Calu3 (cell line): ENCODE results near the gene PREP. TPM values are rescaled to one million over a fixed set of nuclear protein-coding genes. Genes with fewer than 3 reads are reported as not detected.

Experiments used
- BruUV-seq: library from RNA; stranded (reverse); fragments of 400-500 nt; replicated peaks from 2 replicates; lab custom pipeline; 2021; lab: Mats Ljungman, UMichigan
- CTCF ChIA-PET: fragments of 300-600 bp; sonication (Branson Sonifier 250); formaldehyde crosslinking; loops from one replicate; lab custom pipeline; 2022; ENCODE audit warnings: antibody characterized with exemption; lab: Charles Lee
- DNase-seq: peaks from one replicate; pipeline ENCODE4 v3.0.0; 2022
- H3K27ac Mint-ChIP-seq: one replicate; pipeline ENCODE4 v1.8.0; 2022; ENCODE audit warnings: mixed read lengths; ENCODE audit not compliant: unreplicated experiment
- H3K27me3 Mint-ChIP-seq: one replicate; pipeline ENCODE4 v1.8.0; 2022; ENCODE audit warnings: mixed read lengths; ENCODE audit not compliant: unreplicated experiment
- H3K36me3 Mint-ChIP-seq: one replicate; pipeline ENCODE4 v1.8.0; 2022; ENCODE audit warnings: mild to moderate bottlenecking, moderate library complexity, mixed read lengths; ENCODE audit not compliant: insufficient read depth, unreplicated experiment
- H3K4me1 Mint-ChIP-seq: one replicate; pipeline ENCODE4 v1.8.0; 2022; ENCODE audit warnings: mild to moderate bottlenecking, low read depth, mixed read lengths; ENCODE audit not compliant: unreplicated experiment
- H3K4me3 Mint-ChIP-seq: one replicate; pipeline ENCODE4 v1.8.0; 2022; ENCODE audit warnings: mild to moderate bottlenecking, low read depth, moderate library complexity, mixed read lengths; ENCODE audit not compliant: unreplicated experiment
- H3K9me3 Mint-ChIP-seq: one replicate; pipeline ENCODE4 v1.8.0; 2022; ENCODE audit warnings: low read depth, mixed read lengths; ENCODE audit not compliant: unreplicated experiment
- intact Hi-C: fragments of 100-400 bp; cut with micrococcal nuclease; formaldehyde crosslinking; loops from one replicate; pipeline ENCODE4 v1.10.0; 2022; ENCODE audit not compliant: unreplicated experiment
- total RNA-seq: library from RNA; stranded (reverse); gene quantifications from 2 replicates; pipeline ENCODE4 v1.2.3, GENCODE V29; 2022
- TF ChIP-seq, protein P1 (sequence below): fragments of 200-600 bp; IDR thresholded peaks from one replicate; pipeline ENCODE4 v1.8.0; 2022; ENCODE audit warnings: antibody characterized with exemption; ENCODE audit not compliant: unreplicated experiment

PREP gene
- total RNA-seq, 1 experiment from 2014 or later: 70.4 TPM

DNA sequence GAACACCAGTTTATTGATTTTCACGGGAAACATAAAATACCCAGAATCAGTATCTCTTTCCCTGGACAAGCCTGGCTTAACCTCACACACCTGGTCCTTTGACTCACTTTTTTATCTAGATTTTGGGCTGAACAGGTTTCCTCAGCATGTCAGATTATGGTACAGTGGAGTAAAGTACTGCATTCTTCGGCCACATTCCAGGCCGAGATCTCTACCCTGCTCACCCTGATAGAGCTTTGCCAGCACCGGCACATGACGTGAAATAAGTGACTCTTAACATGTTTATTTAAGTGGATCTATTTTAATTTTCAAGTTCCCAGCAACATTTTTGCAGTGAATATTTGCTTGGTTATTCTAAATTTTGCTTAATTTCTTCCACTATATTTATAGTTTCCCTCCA is 144.1 kb downstream of the PREP start:
- no peaks in the 10 kb centered on the region for H3K27me3 Mint-ChIP-seq
- peaks cover 5% of the 10 kb centered on the region for H3K9me3 Mint-ChIP-seq
- CTCF ChIA-PET: no interaction called here
- no TSS peak for BruUV-seq
- intact Hi-C loops: no loop called here
- no peak overlapping the region for H3K4me3 Mint-ChIP-seq
- H3K36me3 Mint-ChIP-seq: no peaks in the 10 kb centered on the region
- no peak overlapping the region for H3K27ac Mint-ChIP-seq
- DNase-seq: peak; percentile 22
- TF ChIP-seq, protein P1, sequence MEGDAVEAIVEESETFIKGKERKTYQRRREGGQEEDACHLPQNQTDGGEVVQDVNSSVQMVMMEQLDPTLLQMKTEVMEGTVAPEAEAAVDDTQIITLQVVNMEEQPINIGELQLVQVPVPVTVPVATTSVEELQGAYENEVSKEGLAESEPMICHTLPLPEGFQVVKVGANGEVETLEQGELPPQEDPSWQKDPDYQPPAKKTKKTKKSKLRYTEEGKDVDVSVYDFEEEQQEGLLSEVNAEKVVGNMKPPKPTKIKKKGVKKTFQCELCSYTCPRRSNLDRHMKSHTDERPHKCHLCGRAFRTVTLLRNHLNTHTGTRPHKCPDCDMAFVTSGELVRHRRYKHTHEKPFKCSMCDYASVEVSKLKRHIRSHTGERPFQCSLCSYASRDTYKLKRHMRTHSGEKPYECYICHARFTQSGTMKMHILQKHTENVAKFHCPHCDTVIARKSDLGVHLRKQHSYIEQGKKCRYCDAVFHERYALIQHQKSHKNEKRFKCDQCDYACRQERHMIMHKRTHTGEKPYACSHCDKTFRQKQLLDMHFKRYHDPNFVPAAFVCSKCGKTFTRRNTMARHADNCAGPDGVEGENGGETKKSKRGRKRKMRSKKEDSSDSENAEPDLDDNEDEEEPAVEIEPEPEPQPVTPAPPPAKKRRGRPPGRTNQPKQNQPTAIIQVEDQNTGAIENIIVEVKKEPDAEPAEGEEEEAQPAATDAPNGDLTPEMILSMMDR: no peak
- peaks cover 36% of the 10 kb centered on the region for H3K4me1 Mint-ChIP-seq

DNA sequence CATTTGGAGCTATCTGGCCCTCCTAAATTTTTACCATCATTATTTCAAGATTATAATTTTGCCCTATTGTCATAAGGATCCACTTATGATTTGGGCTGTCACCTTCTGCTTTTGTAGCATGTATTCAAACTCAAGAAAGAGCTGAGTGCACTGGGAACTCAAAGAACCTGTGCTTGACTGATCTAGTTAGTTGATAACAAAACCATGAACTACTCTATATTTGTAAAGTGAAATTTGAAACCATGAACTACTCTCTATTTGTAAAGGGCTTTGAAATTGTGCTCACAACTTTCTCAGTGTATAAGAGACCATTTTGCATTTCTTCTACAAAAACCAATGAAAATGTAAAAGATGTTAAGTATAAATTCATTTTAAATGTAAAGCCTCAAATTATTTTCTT is 145.5 kb downstream of the PREP start:
- TF ChIP-seq, protein P1: no peak
- no TSS peak for BruUV-seq
- no peaks in the 10 kb centered on the region for H3K36me3 Mint-ChIP-seq
- intact Hi-C loops: no loop called here
- no peak overlapping the region for H3K4me3 Mint-ChIP-seq
- H3K27me3 Mint-ChIP-seq: no peaks in the 10 kb centered on the region
- no peak for DNase-seq
- H3K9me3 Mint-ChIP-seq: peaks cover 5% of the 10 kb centered on the region
- H3K27ac Mint-ChIP-seq: no peak overlapping the region
- CTCF ChIA-PET: no interaction called here
- H3K4me1 Mint-ChIP-seq: peaks cover 34% of the 10 kb centered on the region

DNA sequence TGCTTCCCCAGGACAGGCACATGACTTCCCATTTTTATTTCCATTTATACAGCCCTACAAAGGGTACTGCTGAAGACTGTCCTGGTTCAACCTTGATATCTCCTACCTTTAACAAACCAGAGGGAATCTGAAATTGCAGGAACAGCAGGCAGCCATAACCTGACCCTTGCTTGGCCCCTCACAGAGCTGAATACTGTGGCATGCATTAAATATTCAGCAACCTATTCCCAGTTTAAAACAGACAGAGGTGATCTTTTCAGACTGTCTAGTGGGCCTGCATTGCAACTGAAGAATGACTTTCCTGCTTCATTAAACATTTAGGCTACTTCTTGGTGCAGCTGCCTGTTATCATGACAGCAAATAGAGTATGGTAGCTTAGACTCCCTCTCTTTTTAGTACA is 146.3 kb downstream of the PREP start:
- CTCF ChIA-PET: no interaction called here
- H3K4me1 Mint-ChIP-seq: peaks cover 34% of the 10 kb centered on the region
- no peaks in the 10 kb centered on the region for H3K27me3 Mint-ChIP-seq
- H3K9me3 Mint-ChIP-seq: peaks cover 5% of the 10 kb centered on the region
- H3K4me3 Mint-ChIP-seq: no peak overlapping the region
- no peak overlapping the region for H3K27ac Mint-ChIP-seq
- no peaks in the 10 kb centered on the region for H3K36me3 Mint-ChIP-seq
- no peak for DNase-seq
- intact Hi-C loops: no loop called here
- no TSS peak for BruUV-seq
- TF ChIP-seq, protein P1: no peak

DNA sequence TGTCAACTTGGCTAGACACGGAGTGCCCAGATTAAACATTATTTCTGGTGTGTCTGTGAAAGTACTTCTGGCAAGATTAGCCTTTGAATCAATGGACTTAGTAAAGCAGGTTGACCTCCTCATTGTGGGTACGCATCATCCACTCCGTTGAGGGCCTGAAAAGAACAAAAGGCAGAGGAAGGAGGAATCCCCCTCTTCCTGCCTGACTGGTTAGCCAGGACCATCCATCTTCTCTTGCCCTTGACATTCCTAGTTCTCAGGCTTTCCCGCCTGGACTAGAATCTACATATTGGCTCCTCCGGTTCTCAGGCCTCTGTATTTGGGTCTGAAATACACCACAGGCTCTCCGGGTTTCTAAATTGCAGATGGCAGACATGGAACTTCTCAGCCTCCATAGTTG is 149.1 kb downstream of the PREP start:
- Mint-ChIP-seq H3K27ac (no peak overlapping the region), H3K27me3 (no peaks in the 10 kb centered on the region), H3K9me3 (peaks cover 5% of the 10 kb centered on the region), H3K36me3 (no peaks in the 10 kb centered on the region), H3K4me1 (peaks cover 33% of the 10 kb centered on the region), H3K4me3 (no peak overlapping the region)
- TF ChIP-seq, protein P1: no peak
- DNase-seq: no peak
- intact Hi-C loops: no loop called here
- BruUV-seq: no TSS peak
- CTCF ChIA-PET: no interaction called here

DNA sequence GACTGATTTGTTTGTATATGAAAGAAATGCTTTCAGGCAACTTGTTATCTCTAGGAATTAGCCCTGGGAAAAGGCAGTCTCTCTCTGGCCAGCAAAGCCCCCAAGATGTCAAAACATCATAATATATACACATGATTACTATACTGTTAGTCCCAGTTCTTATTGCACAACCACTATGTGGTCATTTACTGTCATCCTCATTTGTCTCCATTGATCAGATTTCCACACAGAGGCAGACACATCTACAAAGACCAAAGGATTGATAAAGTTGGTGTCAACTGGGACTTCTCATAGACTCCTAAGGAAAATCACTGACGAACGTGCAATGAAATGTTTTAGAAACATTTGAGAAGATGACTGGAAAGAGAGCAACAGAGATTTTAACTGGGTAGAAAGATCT is 151.2 kb downstream of the PREP start:
- Mint-ChIP-seq H3K4me3 (no peak overlapping the region), H3K4me1 (peaks cover 16% of the 10 kb centered on the region), H3K27me3 (peaks cover 2% of the 10 kb centered on the region), H3K27ac (no peak overlapping the region), H3K9me3 (peaks cover 5% of the 10 kb centered on the region), H3K36me3 (no peaks in the 10 kb centered on the region)
- intact Hi-C loops: no loop called here
- DNase-seq: no peak
- CTCF ChIA-PET: no interaction called here
- no TSS peak for BruUV-seq
- TF ChIP-seq, protein P1: no peak
